ENCODE results near the gene KRTAP17-1.
"Not testable (repeated sequence)": the region's sequence is repeated elsewhere in the genome, so short reads cannot be mapped to it uniquely, and the experiment has no call there.

The KRTAP17-1 gene

DNA sequence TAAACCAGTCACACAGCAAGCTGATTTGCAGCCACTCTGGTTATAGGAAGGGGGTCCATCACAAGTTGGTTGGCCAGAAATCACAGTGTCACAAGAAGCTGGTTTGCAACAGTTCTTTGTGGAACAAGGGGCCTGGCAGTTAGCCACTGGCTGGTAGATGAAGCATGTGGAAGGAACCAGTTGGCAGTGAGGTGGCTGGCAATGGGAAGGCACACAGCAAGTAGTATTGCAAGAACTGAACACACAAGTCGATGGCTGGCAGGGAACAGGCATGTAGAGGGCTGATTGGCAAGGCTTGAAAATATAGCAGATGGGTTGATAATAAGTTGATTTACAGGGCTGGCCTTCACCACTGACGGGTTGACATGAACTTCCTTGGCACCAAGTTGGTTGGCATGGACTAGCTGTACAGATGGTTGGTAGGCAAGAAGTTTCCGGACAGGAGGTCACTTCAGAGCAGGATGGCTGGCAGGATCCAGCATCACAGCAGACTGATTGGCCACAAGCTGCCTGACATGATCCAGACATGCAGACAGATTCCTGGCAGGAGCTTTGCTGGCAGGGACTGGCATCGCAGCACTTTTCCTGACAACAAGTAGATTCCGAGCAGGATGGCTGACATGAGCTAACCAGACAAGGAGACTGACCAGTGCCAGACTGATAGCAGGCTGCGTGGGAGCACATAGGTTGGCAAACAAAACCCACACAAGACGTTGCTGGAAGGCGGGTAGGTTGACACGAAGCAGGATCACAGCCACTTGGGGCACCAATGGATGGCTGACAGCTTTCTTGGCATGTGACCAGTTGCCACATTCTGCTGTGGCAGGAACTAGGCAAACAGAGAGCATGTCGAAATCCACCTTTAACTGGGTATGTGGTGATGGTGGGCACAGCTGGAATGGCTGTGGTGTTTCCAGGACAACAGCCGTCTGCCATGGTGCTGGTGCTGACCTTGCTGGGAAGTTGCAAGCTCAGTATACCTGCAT lies 13.3 kb downstream of the KRTAP17-1 start, which contains the start of gene KRTAP29-1:
TSS of gene KRTAP29-1 (minus strand) at position 936 of the 986 bp plus-strand sequence. CDS start at position 936, 0 bp downstream.
- peak; percentile 92 for DNase-seq

DNA sequence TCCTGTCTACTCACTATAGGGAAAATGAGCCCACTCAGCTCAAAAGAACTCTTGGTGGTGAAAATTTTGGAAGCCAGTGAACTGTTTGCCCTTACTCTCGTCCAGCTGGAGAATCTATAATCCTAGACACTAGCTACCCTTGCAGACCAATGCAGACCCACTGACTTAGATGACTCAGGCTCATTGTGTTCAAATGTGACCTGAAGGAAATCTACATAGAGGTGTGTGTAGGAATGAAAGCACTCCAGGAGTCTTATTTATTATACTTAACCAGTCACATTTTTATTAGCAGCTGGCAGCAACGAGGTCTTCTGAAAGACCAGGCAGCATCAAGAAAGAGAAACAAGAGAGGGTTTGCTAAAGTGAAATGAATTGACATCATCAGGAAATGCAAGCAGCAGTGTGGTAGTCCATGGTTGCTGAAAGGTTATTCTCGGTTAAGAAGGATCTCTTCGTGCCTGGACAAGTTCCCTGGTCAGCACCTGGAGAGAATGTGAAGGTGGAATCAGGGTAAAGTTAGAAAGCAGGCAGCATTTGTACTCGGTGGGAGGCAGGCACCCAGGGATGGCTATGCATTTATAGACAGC lies 14.2 kb downstream of the KRTAP17-1 start:
- DNase-seq = no peak

- no peak for DNase-seq
Observed at GRCh38 chr17:41298458-41299135, 16.9 kb downstream of the KRTAP17-1 start.

DNA sequence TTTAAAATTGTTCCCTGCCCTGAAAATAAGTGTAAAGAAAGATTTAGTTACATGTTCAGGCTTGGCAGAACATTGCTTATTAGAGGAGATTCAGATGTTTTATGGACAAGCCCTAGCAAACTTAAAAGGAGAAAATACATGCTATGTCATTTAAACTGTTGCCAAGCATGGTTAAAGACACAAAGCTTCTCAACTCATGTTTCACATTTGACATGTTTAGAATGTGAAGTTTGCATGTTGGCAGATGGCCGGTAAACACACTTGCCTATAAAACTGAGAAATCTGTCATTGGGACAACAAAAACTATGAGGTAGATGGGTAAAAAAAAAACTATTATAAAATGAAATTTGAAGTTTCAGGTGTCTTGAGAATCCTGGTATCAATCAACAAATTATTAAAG lies 18.7 kb downstream of the KRTAP17-1 start:
- DNase-seq = no peak

DNA sequence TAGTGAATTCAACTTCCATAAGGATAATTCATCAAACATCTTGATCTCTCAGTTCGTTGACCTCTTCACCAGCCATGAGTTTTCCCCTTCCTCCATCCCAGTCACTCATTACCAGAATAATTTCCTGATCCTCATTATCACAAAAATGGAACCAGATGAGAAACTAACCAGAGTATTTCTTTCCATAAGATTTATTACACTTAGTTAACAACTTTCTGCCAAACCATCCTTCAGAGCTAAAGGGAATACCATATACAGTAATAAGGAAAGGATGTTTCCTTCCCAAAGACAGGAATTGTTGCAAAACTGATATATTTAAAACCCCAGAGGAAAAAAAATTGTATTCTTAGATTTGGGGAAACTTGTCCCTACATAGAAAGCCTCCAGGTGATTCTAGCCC lies 21.5 kb downstream of the KRTAP17-1 start:
- DNase-seq = no peak

GRCh38 chr17:41287050-41287449 lies 28.5 kb downstream of the KRTAP17-1 start:
- no peak for DNase-seq

DNA sequence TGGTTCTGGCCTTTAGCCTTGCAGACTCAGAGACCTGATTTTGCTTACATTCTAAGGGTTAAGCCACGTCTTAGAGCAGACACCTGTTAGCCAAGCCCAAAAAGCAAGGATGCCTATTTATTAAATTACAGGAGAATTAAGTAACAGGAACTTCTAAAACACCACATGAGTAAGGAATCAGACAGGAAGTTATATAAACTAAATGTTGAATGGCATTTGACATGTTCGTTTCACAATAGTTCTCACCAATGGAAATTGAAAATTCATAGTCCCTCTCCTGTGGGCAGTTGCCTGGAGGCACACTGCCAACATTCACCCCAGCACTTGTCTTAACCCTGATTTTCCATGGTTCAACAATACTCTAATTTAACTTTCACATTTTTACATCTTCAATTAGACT lies 31.0 kb downstream of the KRTAP17-1 start:
- no peak for DNase-seq

DNA sequence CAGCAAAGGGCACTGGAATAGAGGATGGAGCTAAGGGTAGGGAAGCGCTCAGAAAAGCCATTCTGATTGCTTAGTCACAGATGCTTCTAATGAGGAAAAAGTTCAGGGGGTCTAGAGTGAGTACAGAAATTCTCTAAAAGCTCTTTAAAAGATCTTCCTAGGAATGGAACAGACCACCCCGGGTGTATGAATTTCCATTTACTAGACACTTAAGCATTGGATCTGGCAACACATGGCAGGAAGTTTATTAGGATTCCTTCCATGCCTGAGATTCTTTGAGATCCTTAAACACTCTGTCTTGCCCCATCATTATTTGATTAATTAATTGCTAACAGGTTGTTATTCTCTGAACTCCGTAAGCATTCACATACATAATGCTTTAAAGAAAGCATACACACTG lies 31.5 kb downstream of the KRTAP17-1 start:
- no peak for DNase-seq

DNA sequence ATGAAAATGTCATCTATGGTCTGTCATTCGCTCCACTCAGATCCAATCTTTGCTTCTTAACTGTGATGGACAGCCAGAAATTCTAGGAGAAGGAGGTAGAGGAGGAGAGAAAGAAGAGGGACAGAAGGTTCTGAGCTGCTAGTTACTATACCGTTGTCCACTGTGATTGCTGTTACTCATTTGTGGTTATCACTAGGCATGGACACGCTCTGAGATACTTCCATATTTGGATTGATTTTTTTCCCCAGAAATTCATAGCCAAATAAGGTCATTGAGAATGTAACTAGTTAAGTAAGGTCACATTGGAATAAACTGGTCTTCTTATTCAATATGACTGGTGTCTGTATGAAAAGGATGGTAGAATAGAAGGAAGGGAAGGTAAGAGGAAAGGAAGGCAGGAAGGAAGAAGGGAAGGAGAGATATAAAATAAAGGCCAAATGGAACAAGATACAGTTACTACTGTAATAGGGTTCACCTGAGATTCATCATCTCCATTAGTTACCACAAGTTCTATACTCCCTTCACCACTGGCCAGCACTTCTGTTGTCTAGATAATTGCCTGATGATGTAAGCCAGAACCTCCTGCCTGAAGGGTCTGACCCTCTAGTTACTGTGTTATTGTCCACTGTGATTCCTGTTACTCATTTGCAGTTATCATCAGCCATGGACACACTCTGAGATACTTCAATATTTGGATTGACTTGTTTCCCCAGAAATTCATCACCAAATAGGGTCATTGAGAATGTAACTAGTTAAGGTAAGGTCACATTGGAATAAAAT lies 37.1 kb downstream of the KRTAP17-1 start:
- DNase-seq = no peak

DNA sequence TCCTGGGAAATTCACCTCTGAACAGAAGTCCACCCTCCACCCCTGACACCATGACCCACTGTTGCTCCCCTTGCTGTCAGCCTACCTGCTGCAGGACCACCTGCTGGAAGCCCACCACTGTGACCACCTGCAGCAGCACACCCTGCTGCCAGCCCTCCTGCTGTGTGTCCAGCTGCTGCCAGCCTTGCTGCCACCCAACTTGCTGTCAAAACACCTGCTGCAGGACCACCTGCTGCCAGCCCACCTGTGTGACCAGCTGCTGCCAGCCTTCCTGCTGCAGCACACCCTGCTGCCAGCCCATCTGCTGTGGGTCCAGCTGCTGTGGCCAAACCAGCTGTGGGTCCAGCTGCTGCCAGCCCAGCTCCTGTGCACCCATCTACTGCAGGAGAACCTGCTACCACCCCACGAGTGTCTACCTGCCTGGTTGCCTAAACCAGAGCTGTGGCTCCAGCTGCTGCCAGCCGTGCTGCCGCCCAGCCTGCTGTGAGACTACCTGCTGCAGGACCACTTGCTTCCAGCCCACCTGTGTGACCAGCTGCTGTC lies 39.8 kb downstream of the KRTAP17-1 start, which contains the start of gene KRTAP9-7:
TSS of gene KRTAP9-7 (plus strand) at position 51 of the 543 bp plus-strand sequence. CDS start at position 51, 0 bp downstream.
- DNase-seq = not testable (repeated sequence)

- DNase-seq = no peak
Observed at GRCh38 chr17:41271858-41272257, 43.7 kb downstream of the KRTAP17-1 start.

GRCh38 chr17:41271323-41271722 lies 44.2 kb downstream of the KRTAP17-1 start:
- DNase-seq = not testable (repeated sequence)

- no peak for DNase-seq
Observed at GRCh38 chr17:41267711-41268110, 47.8 kb downstream of the KRTAP17-1 start.

DNA sequence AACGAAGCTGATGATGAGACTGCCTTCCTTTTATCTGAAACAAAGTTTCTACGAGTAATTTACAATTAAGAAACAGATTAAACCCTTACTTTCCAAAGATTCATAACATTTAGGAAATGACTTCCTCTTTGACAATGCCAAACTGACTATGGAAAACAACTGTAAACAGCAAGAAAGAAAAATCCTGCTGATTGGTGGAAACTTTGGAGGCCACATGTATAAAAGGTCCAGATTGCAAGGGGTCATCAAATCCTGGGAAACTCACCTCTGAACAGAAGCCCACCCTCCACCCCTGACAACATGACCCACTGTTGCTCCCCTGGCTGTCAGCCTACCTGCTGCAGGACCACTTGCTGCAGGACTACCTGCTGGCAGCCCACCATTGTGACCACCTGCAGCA lies 50.4 kb downstream of the KRTAP17-1 start, which contains the start of gene KRTAP9-6:
TSS of gene KRTAP9-6 (plus strand) at position 301 of the 400 bp plus-strand sequence. CDS start at position 301, 0 bp downstream.
- no peak for DNase-seq

Data from NCI-H446 treated with DMSO at 0.1 percent for 48 hours (cell line).